CD4-positive, alpha-beta T cell treated with Interleukin-15 for 4 hours (primary cell): ENCODE data around the gene CPED1.
"Not testable (repeated sequence)": the region's sequence is repeated elsewhere in the genome, so short reads cannot be mapped to it uniquely, and the experiment has no call there.

Experiments
- DNase-seq: peaks from one replicate; pipeline ENCODE4 v3.0.0-alpha.2; 2020; ENCODE audit warnings: low spot score

Gene CPED1

DNA sequence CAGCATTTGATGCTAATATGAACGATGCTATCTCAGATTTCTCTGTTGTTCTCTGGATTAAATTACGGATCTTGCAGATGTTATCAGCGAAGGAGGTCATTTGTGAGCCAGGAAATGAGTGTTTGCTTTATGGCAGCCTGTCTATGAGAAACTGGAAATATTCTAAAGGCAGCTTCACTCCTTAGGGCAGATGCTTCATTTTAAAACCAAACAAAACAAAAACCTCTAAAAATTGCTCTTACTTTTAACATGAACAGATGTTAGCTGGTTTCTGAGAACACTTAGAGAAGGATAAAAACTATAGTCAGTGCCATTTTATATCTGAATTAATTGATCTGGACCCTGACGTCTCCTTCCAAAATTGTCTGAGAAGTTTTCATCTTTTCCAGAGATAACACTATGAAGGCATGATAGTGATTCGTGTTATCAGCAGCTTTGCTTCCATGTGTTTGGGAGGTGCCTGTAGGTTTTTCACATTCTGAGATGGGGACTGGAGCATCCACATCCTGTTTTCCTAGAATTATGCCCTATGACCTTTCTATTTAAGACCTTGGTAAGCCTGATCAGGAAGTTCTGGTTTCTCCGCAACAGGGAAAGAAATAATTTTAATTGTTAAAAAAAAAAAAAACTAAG is 53.1 kb downstream of the CPED1 start:
- no peak for DNase-seq

DNA sequence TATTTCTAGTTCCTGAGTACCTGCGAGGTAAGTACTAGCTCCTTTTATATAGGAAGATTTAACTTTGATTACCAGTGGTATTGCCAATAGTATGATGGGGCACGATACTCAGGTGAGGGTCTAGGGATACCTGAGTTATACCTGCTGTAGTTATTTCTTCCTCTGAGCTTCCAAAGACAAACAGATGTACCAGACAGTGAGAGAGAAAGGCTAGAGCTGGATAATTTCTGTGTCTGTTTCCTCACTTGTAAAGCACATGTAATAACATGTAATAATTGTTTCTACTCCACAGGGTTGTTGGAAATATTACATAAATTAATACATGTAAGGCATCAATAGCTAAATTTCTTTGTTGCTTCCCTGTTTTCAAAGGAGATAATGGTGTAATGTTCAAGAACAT is 53.7 kb downstream of the CPED1 start:
- no peak for DNase-seq

DNA sequence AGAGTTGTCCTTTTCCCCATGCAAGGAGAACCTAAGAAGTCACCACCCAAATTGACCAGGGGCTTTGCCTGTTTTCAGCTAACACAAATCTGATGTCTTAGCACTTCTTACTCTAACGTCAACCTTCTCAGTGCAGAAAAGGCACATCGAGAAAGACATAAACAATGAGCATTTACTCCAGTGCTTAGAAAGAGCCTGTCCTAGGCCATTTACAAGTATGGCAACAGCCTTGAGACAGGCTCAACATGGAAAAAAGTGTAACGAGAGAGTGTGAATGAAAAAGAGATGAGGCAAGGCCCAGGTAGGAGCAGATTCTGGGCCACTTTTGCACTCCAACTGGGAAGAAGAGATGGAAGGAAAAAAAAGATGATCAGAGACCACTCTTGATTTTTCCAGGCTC is 54.4 kb downstream of the CPED1 start:
- DNase-seq: no peak

GRCh38 chr7:121043314-121044234 is 55.1 kb downstream of the CPED1 start:
- no peak for DNase-seq

DNA sequence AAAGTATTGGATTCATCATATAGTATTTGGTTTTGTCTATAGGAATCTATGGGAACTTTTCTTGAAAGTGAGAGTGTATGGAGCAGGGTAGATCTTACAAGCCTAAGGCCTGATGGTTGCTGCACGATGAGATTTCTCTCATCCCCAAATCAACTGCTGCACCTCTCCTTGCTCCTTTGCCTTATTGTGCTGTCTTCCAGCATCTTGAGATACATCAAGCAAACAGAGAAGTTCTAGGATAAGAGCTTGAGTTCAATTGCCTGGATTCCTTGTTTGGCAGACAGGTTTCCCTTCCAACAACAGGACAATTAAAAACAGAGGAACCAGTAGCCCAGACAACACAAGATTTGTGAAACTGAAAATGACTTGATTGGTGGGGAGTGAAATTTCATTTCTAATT is 56.6 kb downstream of the CPED1 start:
- DNase-seq: no peak

- DNase-seq: no peak
Observed at GRCh38 chr7:121046009-121046408, 57.5 kb downstream of the CPED1 start.

DNA sequence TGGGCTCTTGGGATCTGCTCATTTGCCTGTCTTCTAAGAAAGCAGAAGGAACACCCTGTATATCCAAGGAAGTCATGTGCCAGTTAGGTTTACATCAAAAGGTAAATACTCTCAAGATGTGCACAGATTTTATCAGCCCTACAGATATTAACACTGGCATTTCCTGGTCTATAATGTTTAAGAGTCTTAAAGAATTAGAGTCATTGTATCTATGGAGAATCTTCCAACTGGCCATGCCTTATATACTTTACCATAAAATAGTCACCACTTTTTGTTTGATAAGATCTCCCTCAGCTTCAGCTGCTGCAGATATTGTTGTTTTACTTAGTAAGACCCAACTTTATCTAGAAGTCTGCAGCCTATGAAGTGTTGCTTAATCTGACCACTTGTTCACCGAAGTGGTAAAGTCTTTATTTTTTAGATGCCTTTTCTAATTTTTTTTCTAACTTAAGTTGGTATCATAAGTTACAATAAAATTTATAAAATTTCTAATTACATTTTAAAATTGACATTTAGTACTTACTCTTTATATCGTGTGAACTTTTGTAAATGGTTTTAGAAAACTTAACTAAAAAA is 58.5 kb downstream of the CPED1 start:
- DNase-seq: no peak

DNA sequence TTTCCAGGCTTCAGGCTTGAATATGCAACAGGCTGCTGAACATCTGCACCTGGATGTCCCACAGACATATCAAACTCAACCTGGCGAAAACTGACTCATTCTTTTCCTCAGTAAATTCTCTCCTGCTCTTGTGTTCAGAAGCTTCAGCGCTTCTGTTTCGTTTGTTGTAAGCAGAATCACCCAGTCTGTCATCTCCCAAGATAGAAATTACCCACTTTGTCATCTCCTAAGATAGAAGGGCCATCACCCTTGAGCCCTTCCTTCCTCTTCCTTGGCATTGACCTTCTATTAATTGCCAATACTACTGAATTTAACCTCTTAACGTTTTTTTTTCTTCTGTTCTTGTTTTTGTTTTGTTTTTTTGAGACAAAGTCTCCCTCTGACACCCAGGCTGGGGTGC is 59.7 kb downstream of the CPED1 start:
- no peak for DNase-seq

DNA sequence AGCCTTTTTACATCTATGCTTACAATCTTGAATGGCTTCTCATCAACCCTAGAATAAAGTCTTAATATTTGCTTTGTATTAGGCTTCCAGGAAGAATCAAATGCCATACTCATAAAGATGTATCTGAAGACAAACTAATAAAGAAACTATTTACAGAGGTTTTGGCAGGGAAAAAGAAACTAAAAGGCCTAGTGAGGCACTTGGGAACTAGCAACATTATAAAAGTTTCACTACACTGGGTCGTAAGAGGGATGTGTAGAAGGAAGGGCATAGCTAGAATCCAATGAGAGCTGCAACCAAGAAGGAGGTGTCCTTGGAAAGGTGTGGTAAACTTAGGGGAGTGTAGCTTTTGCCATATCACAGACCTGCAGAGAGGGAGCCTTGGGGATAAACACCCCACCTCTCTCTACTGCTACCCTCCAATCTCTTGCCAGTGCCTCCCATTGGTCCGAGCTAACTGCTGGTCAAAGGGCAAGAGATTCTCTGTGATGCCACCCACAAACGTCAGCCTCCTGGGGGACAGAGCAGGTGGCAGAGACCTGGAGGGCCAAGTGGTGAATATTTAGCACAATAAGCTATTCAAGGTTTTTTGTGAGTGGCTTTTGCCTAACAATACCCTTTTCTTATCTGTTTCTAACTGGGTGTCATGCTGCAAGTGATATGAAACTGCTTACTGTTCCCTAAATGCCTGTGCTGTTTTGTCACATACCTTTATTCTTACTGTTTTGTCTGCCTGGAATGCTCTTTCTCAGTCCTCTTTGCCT is 60.7 kb downstream of the CPED1 start:
- DNase-seq: no peak

DNA sequence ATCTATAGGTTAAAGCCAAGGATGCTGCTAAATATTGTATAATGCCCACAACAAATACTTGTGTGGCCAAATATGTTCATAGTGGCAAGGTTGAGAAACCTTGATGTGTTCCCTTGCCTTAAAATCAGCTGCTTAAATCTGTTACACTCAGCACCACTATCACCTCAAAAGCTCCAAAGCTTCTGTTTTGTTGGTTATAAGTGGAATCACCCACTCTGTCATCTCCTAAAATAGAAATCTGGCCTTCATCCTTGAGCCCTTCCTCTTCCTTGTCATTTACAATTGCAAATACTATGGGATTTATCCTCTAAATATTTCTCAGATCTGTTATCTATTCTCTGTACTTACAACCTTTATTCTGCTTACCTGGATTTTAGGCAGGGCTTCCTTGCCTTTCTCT is 61.4 kb downstream of the CPED1 start:
- no peak for DNase-seq

- DNase-seq: no peak
Observed at GRCh38 chr7:121053219-121053618, 64.7 kb downstream of the CPED1 start.

DNA sequence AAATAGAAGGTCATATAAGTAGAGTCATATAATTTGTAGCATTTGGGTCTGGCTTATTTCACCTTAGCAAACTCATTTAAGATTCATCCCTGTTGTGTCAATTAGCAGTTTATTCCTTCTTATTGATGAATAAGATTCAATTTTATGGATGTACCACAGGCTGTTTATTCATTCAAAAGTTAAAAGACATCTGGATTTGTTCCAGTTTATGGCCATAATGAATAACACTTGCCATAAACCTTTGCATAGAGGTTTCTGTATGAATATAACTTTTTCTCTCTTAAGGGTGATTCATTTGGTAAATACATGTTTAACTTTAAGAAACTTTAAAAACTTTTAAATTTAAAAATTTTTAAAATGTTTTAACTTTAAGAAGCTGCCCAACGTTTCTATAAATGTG is 66.4 kb downstream of the CPED1 start:
- no peak for DNase-seq

GRCh38 chr7:121057878-121058277 is 69.4 kb downstream of the CPED1 start:
- no peak for DNase-seq

- DNase-seq: no peak
Observed at GRCh38 chr7:121058975-121059374, 70.5 kb downstream of the CPED1 start.

GRCh38 chr7:121059979-121060509 is 71.5 kb downstream of the CPED1 start:
- not testable (repeated sequence) for DNase-seq

GRCh38 chr7:121061677-121062582 is 73.4 kb downstream of the CPED1 start:
- no peak for DNase-seq

DNA sequence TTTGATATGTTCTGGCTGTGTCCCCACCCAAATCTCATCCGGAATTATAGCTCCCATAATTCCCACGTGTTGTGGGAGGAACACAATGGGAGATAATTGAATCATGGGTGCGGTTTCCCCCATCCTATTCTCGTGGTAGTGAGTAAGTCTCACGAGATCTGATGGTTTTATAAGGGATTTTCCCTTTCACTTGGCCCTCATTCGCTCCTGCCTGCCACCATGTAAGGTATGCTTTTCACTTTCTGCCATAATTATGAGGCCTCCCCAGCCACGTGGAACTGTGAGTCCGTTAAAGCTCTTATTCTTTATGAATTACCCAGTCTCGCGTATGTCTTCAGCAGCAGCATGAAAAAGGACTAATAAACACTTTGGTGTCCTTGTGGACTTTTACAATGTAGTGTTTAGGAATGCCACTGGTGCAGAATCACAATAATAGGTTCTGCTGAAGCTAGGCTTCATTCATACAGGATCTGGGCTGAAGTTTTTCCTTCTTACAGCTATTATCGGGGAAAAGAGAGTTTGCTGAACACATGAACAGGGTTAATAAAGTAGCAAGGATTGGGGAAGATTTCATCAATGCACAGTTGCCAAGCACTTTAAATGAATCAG is 74.3 kb downstream of the CPED1 start:
- DNase-seq: no peak

GRCh38 chr7:121067717-121068116 is 79.2 kb downstream of the CPED1 start:
- DNase-seq: not testable (repeated sequence)

DNA sequence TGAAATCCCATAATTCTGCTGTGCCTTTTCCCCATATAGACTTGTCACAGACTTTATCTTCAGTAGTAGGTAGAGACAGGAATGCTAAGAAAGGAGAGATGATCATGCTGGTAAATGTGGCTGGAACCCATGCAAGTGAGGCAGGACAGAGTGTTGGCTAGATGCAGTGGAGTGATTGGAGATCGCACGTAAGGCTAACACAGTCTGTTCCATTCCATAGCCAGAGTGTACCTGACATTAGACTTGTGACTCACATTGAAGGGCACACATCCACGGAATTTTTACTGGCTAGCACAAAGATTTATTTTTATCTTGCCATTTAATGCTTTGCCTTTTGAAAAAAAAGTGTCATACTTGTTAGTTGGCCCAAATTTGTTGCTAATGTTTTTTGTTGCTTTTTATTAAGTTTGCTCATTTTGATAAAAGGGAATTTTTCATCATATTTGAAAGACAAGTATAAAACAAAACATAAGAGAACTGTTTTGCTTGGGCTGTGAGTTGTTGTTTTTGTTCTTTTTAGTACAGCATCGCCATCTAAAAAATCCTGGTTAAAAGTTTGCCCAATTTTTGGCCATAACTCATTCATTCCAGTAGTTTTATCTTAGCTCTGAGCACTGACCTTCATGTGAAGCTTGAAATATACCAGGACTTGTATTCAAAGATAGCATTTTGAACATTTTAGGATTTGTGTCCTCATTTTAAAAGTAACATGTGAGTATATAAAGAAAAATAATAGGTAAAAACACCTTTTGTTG is 81.0 kb downstream of the CPED1 start:
- DNase-seq: no peak

- DNase-seq: no peak
Observed at GRCh38 chr7:121071132-121071531, 82.6 kb downstream of the CPED1 start.
